HG02852 (cell line): ENCODE data around the gene TRAK1.

Source experiments
- ATAC-seq: cut with Tn5 transposase; IDR thresholded peaks from one replicate; pipeline ENCODE4 v1.9.1; 2021; ENCODE audit warnings: mild to moderate bottlenecking, moderate library complexity; ENCODE audit not compliant: unreplicated experiment

TRAK1 gene

GRCh38 chr3:42090973-42091731, at the start of gene TRAK1:
Gene TRAK1, plus strand, starts transcription at chr3:42091357. Its CDS starts 113 bp downstream, at chr3:42091470.
- no peak for ATAC-seq

- ATAC-seq, result no peak
These were observed 48.4 kb upstream of the TRAK1 start for GRCh38 chr3:42042747-42043098.

GRCh38 chr3:42043099-42043813, 47.9 kb upstream of the TRAK1 start:
- ATAC-seq, result no peak

GRCh38 chr3:42045708-42046243, 45.4 kb upstream of the TRAK1 start:
- no peak for ATAC-seq

GRCh38 chr3:42048526-42048925, 42.6 kb upstream of the TRAK1 start:
- ATAC-seq, result peak; percentile 43

GRCh38 chr3:42050126-42050525, 41.0 kb upstream of the TRAK1 start:
- ATAC-seq, result no peak

GRCh38 chr3:42051384-42052131, 39.6 kb upstream of the TRAK1 start:
- ATAC-seq, result peak; percentile 28

GRCh38 chr3:42052132-42052483, 39.0 kb upstream of the TRAK1 start:
- ATAC-seq, result peak; percentile 60

- no peak for ATAC-seq
These were observed 38.4 kb upstream of the TRAK1 start for GRCh38 chr3:42052484-42053351.

GRCh38 chr3:42053476-42053875, 37.7 kb upstream of the TRAK1 start:
- no peak for ATAC-seq

- no peak for ATAC-seq
These were observed 35.9 kb upstream of the TRAK1 start for GRCh38 chr3:42055291-42055690.

- ATAC-seq, result no peak
These were observed 34.3 kb upstream of the TRAK1 start for GRCh38 chr3:42056840-42057239.

GRCh38 chr3:42057561-42058211, 33.5 kb upstream of the TRAK1 start:
- ATAC-seq, result peak; percentile 79

- no peak for ATAC-seq
These were observed 30.0 kb upstream of the TRAK1 start for GRCh38 chr3:42061025-42061712.

GRCh38 chr3:42061713-42062380, 29.3 kb upstream of the TRAK1 start:
- ATAC-seq, result no peak

GRCh38 chr3:42062464-42062863, 28.7 kb upstream of the TRAK1 start:
- no peak for ATAC-seq

GRCh38 chr3:42063888-42064287, 27.3 kb upstream of the TRAK1 start:
- ATAC-seq, result no peak

- ATAC-seq, result no peak
These were observed 24.5 kb upstream of the TRAK1 start for GRCh38 chr3:42066516-42067181.
